BLaER1 treated with 17β-estradiol and CSF1 and Interleukin-3, amounts not matched to agents 10 nM and 100 nM (cell line): ENCODE measurements around the gene HYPK.

Source experiments
- H3K27ac ChIP-seq, 11 experiments: shearing (Covaris generic); formaldehyde crosslinking; 2 replicates each; pipeline ENCODE4 v1.8.1; 2022
- H3K27me3 ChIP-seq, 11 experiments: shearing (Covaris generic); formaldehyde crosslinking; 2 replicates each; pipeline ENCODE4 v1.8.1; 2022
- H3K36me3 ChIP-seq, 11 experiments: shearing (Covaris generic); formaldehyde crosslinking; 2 replicates each; pipeline ENCODE4 v1.8.1; 2022
- H3K4me1 ChIP-seq, 10 experiments: shearing (Covaris generic); formaldehyde crosslinking; 2 replicates each; pipeline ENCODE4 v1.8.1; 2022
- H3K4me2 ChIP-seq, 11 experiments: shearing (Covaris generic); formaldehyde crosslinking; 2 replicates each; pipeline ENCODE4 v1.8.1; 2022
- H3K4me3 ChIP-seq, 10 experiments: shearing (Covaris generic); formaldehyde crosslinking; 2 replicates each; pipeline ENCODE4 v1.8.1; 2022
- H3K9ac ChIP-seq, 11 experiments: shearing (Covaris generic); formaldehyde crosslinking; 2 replicates each; pipeline ENCODE4 v1.8.1; 2022
- H3K9me3 ChIP-seq, 11 experiments: shearing (Covaris generic); formaldehyde crosslinking; replicated peaks in 1 of 11; 2 replicates each; pipeline ENCODE4 v1.8.1; 2022
- H4K20me1 ChIP-seq, 11 experiments: shearing (Covaris generic); formaldehyde crosslinking; 2 replicates each; pipeline ENCODE4 v1.8.1; 2022
- Cebpa-rat ChIP-seq, 11 experiments: shearing (Covaris generic); IDR thresholded peaks; 2 replicates each; pipeline ENCODE4 v1.8.1; 2022

HYPK gene

GRCh38 chr15:43792761-43793476, 7.5 kb upstream of the HYPK start:
- Histone ChIP-seq H3K27ac (peak overlapping the region; percentile 90 to 99 (median 96)), H3K4me1 (peaks cover 26 to 53% (median 35%) of the 10 kb centered on the region in 10 experiments)

GRCh38 chr15:43793647-43794046, 6.8 kb upstream of the HYPK start:
- peak overlapping the region; percentile 90 to 99 (median 96); a peak in 21 of 22 replicates for H3K27ac ChIP-seq
- H3K9ac ChIP-seq = peak overlapping the region; percentile 94 to 100 (median 97)
- H3K4me1 ChIP-seq = peaks cover 26 to 60% (median 41%) of the 10 kb centered on the region in 10 experiments
- no peak for TF ChIP-seq Cebpa-rat (IDR thresholded peaks at IDR 0.05)
- H3K36me3 ChIP-seq = peaks cover 42 to 56% (median 54%) of the 10 kb centered on the region in 11 experiments
- peaks cover 23 to 57% (median 46%) of the 10 kb centered on the region in 11 experiments; a peak in 21 of 22 replicates for H4K20me1 ChIP-seq
- no peaks in the 10 kb centered on the region for H3K27me3 ChIP-seq
- peak overlapping the region; percentile 78 to 98 (median 94) for H3K4me2 ChIP-seq
- peak overlapping the region; percentile 85 to 100 (median 96) for H3K4me3 ChIP-seq
- no peaks in the 10 kb centered on the region for H3K9me3 ChIP-seq

More at GRCh38 chr15:43792761-43793476, 7.5 kb upstream of the HYPK start:
- Histone ChIP-seq H3K4me2 (peak overlapping the region; percentile 78 to 98 (median 94)), H3K9me3 (no peaks in the 10 kb centered on the region), H4K20me1 (peaks cover 23 to 52% (median 45%) of the 10 kb centered on the region in 11 experiments; a peak in 21 of 22 replicates), H3K27me3 (no peaks in the 10 kb centered on the region), H3K36me3 (peaks cover 41 to 49% (median 48%) of the 10 kb centered on the region in 11 experiments), H3K9ac (peak overlapping the region; percentile 94 to 100 (median 97)), H3K4me3 (peak overlapping the region; percentile 85 to 100 (median 96))
- no peak for TF ChIP-seq Cebpa-rat (IDR thresholded peaks at IDR 0.05)

- Histone ChIP-seq H3K4me1 (peaks cover 28 to 67% (median 46%) of the 10 kb centered on the region in 10 experiments), H3K9me3 (no peaks in the 10 kb centered on the region), H3K36me3 (peaks cover 50 to 64% (median 62%) of the 10 kb centered on the region in 11 experiments), H4K20me1 (peaks cover 23 to 59% (median 46%) of the 10 kb centered on the region in 11 experiments; a peak in 21 of 22 replicates), H3K27ac (peak overlapping the region in 4 of 11 experiments; percentile 97 to 99 (median 98); a peak in 6 of 22 replicates), H3K4me3 (peak overlapping the region in 5 of 10 experiments; percentile 85 to 98 (median 92); a peak in 10 of 20 replicates), H3K27me3 (no peaks in the 10 kb centered on the region), H3K4me2 (peak overlapping the region; percentile 78 to 98 (median 94)), H3K9ac (peak overlapping the region in 7 of 11 experiments; percentile 6 to 99 (median 96); a peak in 9 of 22 replicates)
- TF ChIP-seq Cebpa-rat (IDR thresholded peaks at IDR 0.05) = no peak
Observed at GRCh38 chr15:43794269-43795037, 5.9 kb upstream of the HYPK start.

GRCh38 chr15:43795197-43795596, 5.2 kb upstream of the HYPK start:
- Histone ChIP-seq H3K4me3 (no peak overlapping the region; a peak in 1 of 20 replicates), H3K4me2 (peak overlapping the region in 7 of 11 experiments; percentile 78 to 98 (median 94); a peak in 10 of 22 replicates)

GRCh38 chr15:43795997-43796396, 4.4 kb upstream of the HYPK start:
- peaks cover 35 to 76% (median 55%) of the 10 kb centered on the region in 10 experiments for H3K4me1 ChIP-seq
- no peaks in the 10 kb centered on the region for H3K27me3 ChIP-seq
- no peak for TF ChIP-seq Cebpa-rat (IDR thresholded peaks at IDR 0.05)
- no peak overlapping the region for H3K27ac ChIP-seq
- H3K4me2 ChIP-seq = peak overlapping the region in 1 of 11 experiments; percentile 97; a peak in 2 of 22 replicates
- H3K9me3 ChIP-seq = peaks cover 0 to 6% (median 0%) of the 10 kb centered on the region in 11 experiments; a peak in 1 of 22 replicates
- no peak overlapping the region for H3K9ac ChIP-seq
- H4K20me1 ChIP-seq = peaks cover 23 to 59% (median 46%) of the 10 kb centered on the region in 11 experiments; a peak in 21 of 22 replicates
- H3K4me3 ChIP-seq = no peak overlapping the region
- H3K36me3 ChIP-seq = peaks cover 57 to 72% (median 70%) of the 10 kb centered on the region in 11 experiments

More at GRCh38 chr15:43795197-43795596, 5.2 kb upstream of the HYPK start:
- Histone ChIP-seq H3K27me3 (no peaks in the 10 kb centered on the region), H3K4me1 (peaks cover 35 to 75% (median 53%) of the 10 kb centered on the region in 10 experiments), H3K27ac (peak overlapping the region in 2 of 11 experiments; percentile 97 to 98; a peak in 2 of 22 replicates), H3K36me3 (peaks cover 57 to 71% (median 70%) of the 10 kb centered on the region in 11 experiments), H3K9me3 (peaks cover 0 to 6% (median 0%) of the 10 kb centered on the region in 11 experiments; a peak in 1 of 22 replicates), H4K20me1 (peaks cover 23 to 59% (median 46%) of the 10 kb centered on the region in 11 experiments; a peak in 21 of 22 replicates), H3K9ac (0 out of 22 replicates have a peak overlapping the region, but pooled peaks of 1 of the 11 experiments have one; percentile 5)
- no peak for TF ChIP-seq Cebpa-rat (IDR thresholded peaks at IDR 0.05)

- H3K4me1 ChIP-seq = peaks cover 35 to 77% (median 56%) of the 10 kb centered on the region in 10 experiments
- no peaks in the 10 kb centered on the region for H3K27me3 ChIP-seq
- H3K9me3 ChIP-seq = peaks cover 0 to 6% (median 0%) of the 10 kb centered on the region in 11 experiments; a peak in 1 of 22 replicates
- no peak overlapping the region for H3K27ac ChIP-seq
- peaks cover 58 to 77% (median 72%) of the 10 kb centered on the region in 11 experiments for H3K36me3 ChIP-seq
- peak overlapping the region in 2 of 11 experiments; percentile 16 to 20; a peak in 2 of 22 replicates for H3K4me2 ChIP-seq
- H3K9ac ChIP-seq = no peak overlapping the region
- H4K20me1 ChIP-seq = peaks cover 23 to 59% (median 46%) of the 10 kb centered on the region in 11 experiments; a peak in 21 of 22 replicates
- no peak overlapping the region for H3K4me3 ChIP-seq
- no peak for TF ChIP-seq Cebpa-rat (IDR thresholded peaks at IDR 0.05)
Observed at GRCh38 chr15:43796566-43796965, 3.8 kb upstream of the HYPK start.

- H3K4me2 ChIP-seq = peak overlapping the region; percentile 46 to 95 (median 88); a peak in 19 of 22 replicates
- peaks cover 74 to 92% (median 85%) of the 10 kb centered on the region in 11 experiments for H3K36me3 ChIP-seq
Observed at GRCh38 chr15:43799209-43799944, 1.0 kb upstream of the HYPK start.

More at GRCh38 chr15:43799209-43799944, 1.0 kb upstream of the HYPK start:
- Histone ChIP-seq H4K20me1 (peaks cover 3 to 45% (median 29%) of the 10 kb centered on the region in 11 experiments; a peak in 20 of 22 replicates), H3K9me3 (peaks cover 0 to 6% (median 0%) of the 10 kb centered on the region in 11 experiments; a peak in 1 of 22 replicates), H3K9ac (peak overlapping the region in 3 of 11 experiments; percentile 91 to 92 (median 92); a peak in 2 of 22 replicates), H3K4me3 (0 out of 20 replicates have a peak overlapping the region, but pooled peaks of 1 of the 10 experiments have one; percentile 81), H3K4me1 (peaks cover 23 to 68% (median 45%) of the 10 kb centered on the region in 10 experiments), H3K27ac (peak overlapping the region; percentile 40 to 88 (median 83); a peak in 20 of 22 replicates), H3K27me3 (no peaks in the 10 kb centered on the region)
- TF ChIP-seq Cebpa-rat (IDR thresholded peaks at IDR 0.05) = no peak
